Vagina (tissue), 2 donors: ENCODE measurements around the gene TTC22.

Experiments used
- CTCF ChIP-seq, 3 experiments: fragments of 450-650 bp in 2 of 3; fragments of 200-600 bp in 1 of 3; sonication (generic) in 1 of 3; IDR thresholded peaks; one replicate each; pipeline ENCODE4 v1.5.1; 2017 to 2019; ENCODE audit warnings: antibody characterized with exemption in 3 of 3, mild to moderate bottlenecking in 2 of 3, moderate library complexity in 2 of 3
- POLR2A ChIP-seq, 2 donors: fragments of 450-650 bp; IDR thresholded peaks; one replicate each; pipeline ENCODE4 v1.6.1; 2017; ENCODE audit warnings: antibody characterized with exemption in 2 of 2, mild to moderate bottlenecking in 2 of 2, moderate library complexity in 2 of 2
- POLR2AphosphoS5 ChIP-seq, 2 donors: sonication (generic); formaldehyde crosslinking; IDR thresholded peaks; one replicate each; pipeline ENCODE4 v1.9.0; 2017; ENCODE audit warnings: antibody characterized with exemption in 2 of 2, mild to moderate bottlenecking in 2 of 2, low read depth in 1 of 2; ENCODE audit not compliant: insufficient read depth in 1 of 2

- TF ChIP-seq CTCF (IDR thresholded peaks at IDR 0.05) = no peak
- no peak for TF ChIP-seq POLR2A (IDR thresholded peaks at IDR 0.05)
- no peak for TF ChIP-seq POLR2AphosphoS5 (IDR thresholded peaks at IDR 0.05; ENCODE audit: insufficient read depth in 1 of 2, low read depth in 1 of 2)
Measured at GRCh38 chr1:54774820-54775498, 26.2 kb downstream of the TTC22 start.
